LNCAP (cell line): ENCODE measurements around the gene GPR139.

Experiments used
- TF ChIP-seq, protein P1 (sequence below): fragments of 450-650 bp; IDR thresholded peaks from 2 replicates; pipeline ENCODE4 v1.5.1; 2017; ENCODE audit warnings: mild to moderate bottlenecking

Gene GPR139

DNA sequence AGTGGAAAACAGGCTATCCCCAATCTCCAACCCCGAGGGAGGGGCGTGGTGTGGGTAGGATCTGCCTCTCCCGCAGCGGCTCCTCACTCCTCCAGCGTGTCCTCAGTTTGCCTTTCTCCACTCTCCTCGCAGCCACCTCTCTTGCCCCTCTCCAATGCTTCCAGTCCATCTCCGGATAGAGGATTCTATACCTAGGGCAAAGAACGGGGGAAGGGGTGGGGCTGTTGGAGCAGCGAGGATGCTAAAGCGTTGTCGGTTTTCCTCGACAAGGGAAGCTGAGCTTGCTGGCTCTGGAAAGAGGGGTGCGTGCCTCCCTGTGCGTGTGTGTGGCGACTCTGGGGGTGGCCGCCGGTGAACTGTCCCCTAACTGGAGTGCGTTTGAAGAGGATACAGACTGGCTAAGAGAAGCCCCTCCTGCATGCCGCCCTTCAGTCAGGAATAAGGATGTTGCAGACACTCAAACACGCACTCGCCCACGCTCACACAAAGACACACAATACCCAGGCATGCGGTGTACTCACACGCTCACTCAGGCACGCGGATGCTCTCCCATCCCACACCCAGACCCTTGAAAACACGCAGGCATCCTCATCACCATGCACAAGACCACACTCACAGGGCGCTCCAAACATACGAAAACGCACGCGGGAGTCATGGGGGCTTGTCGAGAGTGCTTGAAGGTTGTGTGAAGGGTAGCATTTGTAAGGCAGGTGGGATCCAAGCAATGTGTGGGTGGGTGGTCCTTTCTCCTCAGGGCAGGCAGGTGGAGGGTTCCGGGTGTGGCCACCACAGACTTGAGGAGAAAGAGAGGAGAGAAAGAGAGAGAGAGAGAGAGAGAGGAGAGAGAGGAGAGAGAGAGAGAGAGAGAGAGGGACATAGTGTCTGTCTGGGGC is 655 bp upstream of the GPR139 start:
- TF ChIP-seq, protein P1, sequence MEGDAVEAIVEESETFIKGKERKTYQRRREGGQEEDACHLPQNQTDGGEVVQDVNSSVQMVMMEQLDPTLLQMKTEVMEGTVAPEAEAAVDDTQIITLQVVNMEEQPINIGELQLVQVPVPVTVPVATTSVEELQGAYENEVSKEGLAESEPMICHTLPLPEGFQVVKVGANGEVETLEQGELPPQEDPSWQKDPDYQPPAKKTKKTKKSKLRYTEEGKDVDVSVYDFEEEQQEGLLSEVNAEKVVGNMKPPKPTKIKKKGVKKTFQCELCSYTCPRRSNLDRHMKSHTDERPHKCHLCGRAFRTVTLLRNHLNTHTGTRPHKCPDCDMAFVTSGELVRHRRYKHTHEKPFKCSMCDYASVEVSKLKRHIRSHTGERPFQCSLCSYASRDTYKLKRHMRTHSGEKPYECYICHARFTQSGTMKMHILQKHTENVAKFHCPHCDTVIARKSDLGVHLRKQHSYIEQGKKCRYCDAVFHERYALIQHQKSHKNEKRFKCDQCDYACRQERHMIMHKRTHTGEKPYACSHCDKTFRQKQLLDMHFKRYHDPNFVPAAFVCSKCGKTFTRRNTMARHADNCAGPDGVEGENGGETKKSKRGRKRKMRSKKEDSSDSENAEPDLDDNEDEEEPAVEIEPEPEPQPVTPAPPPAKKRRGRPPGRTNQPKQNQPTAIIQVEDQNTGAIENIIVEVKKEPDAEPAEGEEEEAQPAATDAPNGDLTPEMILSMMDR = no peak

- TF ChIP-seq, protein P1 = no peak
Observed at GRCh38 chr16:20072874-20073202, 852 bp downstream of the GPR139 start.

DNA sequence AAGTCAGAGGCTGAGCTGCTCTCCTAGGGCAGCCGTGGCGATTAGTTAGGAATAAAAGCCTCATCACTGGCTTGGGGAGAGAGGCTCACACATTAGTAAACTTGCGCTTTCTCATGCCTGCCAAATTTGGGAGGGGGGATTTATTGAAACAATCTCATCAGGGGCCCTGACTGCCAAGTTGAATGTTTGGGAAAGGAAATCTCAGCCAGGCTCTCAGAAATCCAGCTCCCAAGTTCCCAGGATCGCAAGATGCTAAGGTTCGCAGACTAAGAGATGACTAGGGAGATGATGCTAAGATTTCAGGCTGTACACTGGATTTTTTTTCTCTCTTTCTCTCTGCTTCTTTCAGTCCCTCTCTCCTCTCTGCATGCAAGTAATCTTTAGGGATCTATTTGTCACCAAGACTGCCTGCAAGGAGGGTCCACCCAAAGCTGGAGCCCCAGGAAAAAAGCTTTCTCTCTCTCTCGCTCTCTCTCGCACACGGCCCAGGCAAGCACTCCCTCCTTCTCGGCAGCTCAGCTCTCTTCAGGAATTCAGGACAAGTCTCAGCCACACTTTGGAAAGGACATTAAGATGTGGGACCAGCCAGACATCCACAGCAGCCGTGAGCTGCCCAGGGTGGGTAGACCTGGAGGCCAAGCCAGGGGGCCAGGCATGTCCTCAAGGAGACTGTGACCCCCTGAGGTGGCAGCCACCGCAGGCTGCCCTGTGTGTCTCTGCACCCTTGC is 1.4 kb downstream of the GPR139 start:
- TF ChIP-seq, protein P1 = no peak

DNA sequence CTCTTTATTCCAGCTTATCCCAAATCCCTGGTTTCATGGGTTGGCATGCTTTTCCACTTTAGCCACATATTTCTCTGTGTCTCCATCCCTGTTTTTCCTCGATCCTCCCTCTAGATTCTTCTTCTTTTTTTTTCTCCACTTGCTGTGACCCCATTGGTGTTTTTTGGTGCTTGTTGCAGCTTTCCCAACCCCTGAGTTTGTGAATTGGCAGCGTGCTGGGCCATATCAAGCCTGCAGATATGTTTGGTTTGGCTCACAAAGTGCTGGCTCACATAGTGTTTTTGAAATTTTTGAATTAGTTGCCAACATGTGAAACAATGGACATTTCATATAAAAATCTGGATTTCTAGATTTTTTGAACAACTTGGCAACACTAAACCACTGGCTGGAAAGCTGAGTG is 8.8 kb downstream of the GPR139 start:
- TF ChIP-seq, protein P1 = no peak

- TF ChIP-seq, protein P1 = no peak
Observed at GRCh38 chr16:20064520-20064919, 9.2 kb downstream of the GPR139 start.

GRCh38 chr16:20061132-20061531 is 12.6 kb downstream of the GPR139 start:
- TF ChIP-seq, protein P1 = no peak

- TF ChIP-seq, protein P1 = no peak
Observed at GRCh38 chr16:20056436-20056835, 17.3 kb downstream of the GPR139 start.
